Sigmoid colon (tissue), 4 donors: ENCODE measurements around the gene RASD2.

ENCODE experiments used
- EP300 ChIP-seq, 4 donors: sonication (generic); formaldehyde crosslinking; IDR thresholded peaks; one replicate each; pipeline ENCODE4 v1.6.1; 2017; ENCODE audit warnings: antibody characterized with exemption in 4 of 4
- POLR2A ChIP-seq, 2 donors: fragments of 450-650 bp; IDR thresholded peaks; one replicate each; pipeline ENCODE4 v1.6.1; 2016; ENCODE audit warnings: antibody characterized with exemption in 2 of 2, mild to moderate bottlenecking in 2 of 2, moderate library complexity in 2 of 2
- POLR2AphosphoS5 ChIP-seq, 4 donors: sonication (generic); formaldehyde crosslinking; IDR thresholded peaks; one replicate each; pipeline ENCODE4 v1.6.1; 2017; ENCODE audit warnings: antibody characterized with exemption in 4 of 4
- TF ChIP-seq, protein P1 (sequence below), 4 experiments: fragments of 450-650 bp in 3 of 4; fragments of 200-600 bp in 1 of 4; IDR thresholded peaks; one replicate each; pipeline ENCODE4 v1.5.1; 2016 to 2019; ENCODE audit warnings: antibody characterized with exemption in 4 of 4, mild to moderate bottlenecking in 3 of 4, moderate library complexity in 2 of 4

GRCh38 chr22:35496768-35497312, 43.8 kb upstream of the RASD2 start:
- TF ChIP-seq, protein P1, sequence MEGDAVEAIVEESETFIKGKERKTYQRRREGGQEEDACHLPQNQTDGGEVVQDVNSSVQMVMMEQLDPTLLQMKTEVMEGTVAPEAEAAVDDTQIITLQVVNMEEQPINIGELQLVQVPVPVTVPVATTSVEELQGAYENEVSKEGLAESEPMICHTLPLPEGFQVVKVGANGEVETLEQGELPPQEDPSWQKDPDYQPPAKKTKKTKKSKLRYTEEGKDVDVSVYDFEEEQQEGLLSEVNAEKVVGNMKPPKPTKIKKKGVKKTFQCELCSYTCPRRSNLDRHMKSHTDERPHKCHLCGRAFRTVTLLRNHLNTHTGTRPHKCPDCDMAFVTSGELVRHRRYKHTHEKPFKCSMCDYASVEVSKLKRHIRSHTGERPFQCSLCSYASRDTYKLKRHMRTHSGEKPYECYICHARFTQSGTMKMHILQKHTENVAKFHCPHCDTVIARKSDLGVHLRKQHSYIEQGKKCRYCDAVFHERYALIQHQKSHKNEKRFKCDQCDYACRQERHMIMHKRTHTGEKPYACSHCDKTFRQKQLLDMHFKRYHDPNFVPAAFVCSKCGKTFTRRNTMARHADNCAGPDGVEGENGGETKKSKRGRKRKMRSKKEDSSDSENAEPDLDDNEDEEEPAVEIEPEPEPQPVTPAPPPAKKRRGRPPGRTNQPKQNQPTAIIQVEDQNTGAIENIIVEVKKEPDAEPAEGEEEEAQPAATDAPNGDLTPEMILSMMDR (IDR thresholded peaks at IDR 0.05) = no peak
- TF ChIP-seq POLR2A (IDR thresholded peaks at IDR 0.05) = no peak
- peak in 3 of 4 donors; percentile 72 to 94 (median 93) for TF ChIP-seq EP300 (IDR thresholded peaks at IDR 0.05)
- TF ChIP-seq POLR2AphosphoS5 (IDR thresholded peaks at IDR 0.05) = peak; percentile 60 to 76 (median 68)
